SK-N-SH treated with all-trans-retinoic acid at 6 μM for 48 hours (cell line): Measurements from ENCODE around the gene RIMS4.

Experiments
- BACH2 ChIP-seq: fragments of 250-450 bp; sonication (Bioruptor Pico); IDR thresholded peaks from 2 replicates; pipeline ENCODE4 v1.9.0; 2021; ENCODE audit warnings: mild to moderate bottlenecking, borderline replicate concordance
- CREB5 ChIP-seq: fragments of 250-450 bp; sonication (Bioruptor Pico); IDR thresholded peaks from 2 replicates; pipeline ENCODE4 v1.5.1; 2020; ENCODE audit warnings: low read depth, mild to moderate bottlenecking, moderate library complexity
- OSR1 ChIP-seq: fragments of 250-450 bp; sonication (Bioruptor Pico); IDR thresholded peaks from 2 replicates; pipeline ENCODE4 v1.8.0; 2022; ENCODE audit warnings: moderate library complexity, mild to moderate bottlenecking, inconsistent platforms
- TOX ChIP-seq: fragments of 250-450 bp; sonication (Bioruptor Pico); IDR thresholded peaks from 2 replicates; pipeline ENCODE4 v1.8.0; 2021; ENCODE audit warnings: mild to moderate bottlenecking, moderate library complexity, borderline replicate concordance
- ZC3H10 ChIP-seq: fragments of 250-450 bp; sonication (Bioruptor Pico); IDR thresholded peaks from 2 replicates; pipeline ENCODE4 v1.5.1; 2021; ENCODE audit warnings: mild to moderate bottlenecking, moderate library complexity
- ZNF565 ChIP-seq: fragments of 450-650 bp; formaldehyde crosslinking; conservative IDR thresholded peaks from 2 replicates; pipeline ENCODE4 v1.5.0; 2020; ENCODE audit warnings: low read depth, mild to moderate bottlenecking, moderate library complexity

GRCh38 chr20:44780226-44780625 is 30.1 kb downstream of the RIMS4 start:
- TF ChIP-seq BACH2 (CRISPR knock-in tag): no peak
- TF ChIP-seq ZNF565 (CRISPR knock-in tag): no peak
- no peak for TF ChIP-seq ZC3H10 (CRISPR knock-in tag)
- TF ChIP-seq TOX: no peak
- TF ChIP-seq CREB5 (CRISPR knock-in tag): no peak
- no peak for TF ChIP-seq OSR1 (CRISPR knock-in tag)
